GM21576 (cell line): ENCODE measurements around the gene ABCA1.

Source experiments
- ATAC-seq: cut with Tn5 transposase; IDR thresholded peaks from one replicate; pipeline ENCODE4 v1.9.1; 2021; ENCODE audit warnings: mild to moderate bottlenecking, moderate library complexity; ENCODE audit not compliant: unreplicated experiment

Gene ABCA1

GRCh38 chr9:104850786-104851545 is 77.0 kb downstream of the ABCA1 start:
- no peak for ATAC-seq

GRCh38 chr9:104849023-104849422 is 78.9 kb downstream of the ABCA1 start:
- ATAC-seq, result no peak

- no peak for ATAC-seq
Observed at GRCh38 chr9:104844710-104845109, 83.2 kb downstream of the ABCA1 start.

GRCh38 chr9:104843644-104844240 is 84.2 kb downstream of the ABCA1 start:
- ATAC-seq, result no peak

- ATAC-seq, result no peak
Observed at GRCh38 chr9:104842698-104843097, 85.3 kb downstream of the ABCA1 start.

- ATAC-seq, result no peak
Observed at GRCh38 chr9:104841601-104842141, 86.3 kb downstream of the ABCA1 start.

- ATAC-seq, result no peak
Observed at GRCh38 chr9:104838958-104839357, 89.0 kb downstream of the ABCA1 start.

- no peak for ATAC-seq
Observed at GRCh38 chr9:104836767-104837166, 91.2 kb downstream of the ABCA1 start.

- ATAC-seq, result no peak
Observed at GRCh38 chr9:104836235-104836634, 91.7 kb downstream of the ABCA1 start.

GRCh38 chr9:104835161-104835560 is 92.8 kb downstream of the ABCA1 start:
- no peak for ATAC-seq

GRCh38 chr9:104833696-104834095 is 94.3 kb downstream of the ABCA1 start:
- no peak for ATAC-seq

- no peak for ATAC-seq
Observed at GRCh38 chr9:104831681-104832080, 96.3 kb downstream of the ABCA1 start.

GRCh38 chr9:104826911-104827310 is 101.0 kb downstream of the ABCA1 start:
- no peak for ATAC-seq

- no peak for ATAC-seq
Observed at GRCh38 chr9:104826079-104826775, 101.7 kb downstream of the ABCA1 start.

- ATAC-seq, result no peak
Observed at GRCh38 chr9:104820336-104820735, 107.6 kb downstream of the ABCA1 start.

- no peak for ATAC-seq
Observed at GRCh38 chr9:104819033-104819432, 108.9 kb downstream of the ABCA1 start.

GRCh38 chr9:104817437-104817836 is 110.5 kb downstream of the ABCA1 start:
- no peak for ATAC-seq

- no peak for ATAC-seq
Observed at GRCh38 chr9:104815851-104816565, 111.9 kb downstream of the ABCA1 start.

- ATAC-seq, result no peak
Observed at GRCh38 chr9:104810421-104811339, 117.3 kb downstream of the ABCA1 start.

GRCh38 chr9:104808035-104808614 is 119.8 kb downstream of the ABCA1 start:
- no peak for ATAC-seq
